D721Med (cell line): Measurements from ENCODE around the gene LINGO3.

Experiments used
- DNase-seq: peaks from one replicate; pipeline ENCODE4 v3.0.0; 2011; ENCODE audit warnings: low spot score; ENCODE audit not compliant: insufficient read length
- FAIRE-seq: peaks from 2 replicates; lab custom pipeline; 2011; peaks lifted over from hg19 to GRCh38; lab: Jason Lieb, UNC
- CTCF ChIP-seq: IDR thresholded peaks from 2 replicates; pipeline ENCODE4 v1.5.1; 2012; ENCODE audit warnings: mild to moderate bottlenecking, control low read depth; ENCODE audit not compliant: insufficient read depth; ENCODE audit errors: missing control alignments

LINGO3 gene

GRCh38 chr19:2268480-2268830 is 39.5 kb downstream of the LINGO3 start:
- DNase-seq (no peak), FAIRE-seq (no peak)
- no peak for TF ChIP-seq CTCF

GRCh38 chr19:2266183-2266993 is 41.6 kb downstream of the LINGO3 start:
- no peak for DNase-seq
- no peak for FAIRE-seq
- no peak for TF ChIP-seq CTCF

- no peak for FAIRE-seq
- DNase-seq: no peak
- TF ChIP-seq CTCF: peak; percentile 59
Observed at GRCh38 chr19:2261438-2262172, 46.3 kb downstream of the LINGO3 start.

- DNase-seq: no peak
- FAIRE-seq: no peak
Observed at GRCh38 chr19:2260341-2260805, 47.6 kb downstream of the LINGO3 start.

GRCh38 chr19:2259336-2259735 is 48.6 kb downstream of the LINGO3 start:
- no peak for FAIRE-seq
- DNase-seq: no peak
- TF ChIP-seq CTCF: no peak

More at GRCh38 chr19:2260341-2260805, 47.6 kb downstream of the LINGO3 start:
- TF ChIP-seq CTCF: no peak
